ENCODE data around the gene MED9.

MED9 gene

GRCh38 chr17:17540935-17541639, 64.3 kb downstream of the MED9 start:
- DNase-seq: no peak

GRCh38 chr17:17541640-17542001, 64.8 kb downstream of the MED9 start:
- no peak for DNase-seq
